ENCODE data around the gene CCDC149. TPM values are rescaled to one million over a fixed set of nuclear protein-coding genes. Genes with fewer than 3 reads are reported as not detected.

The CCDC149 gene
- total and polyA plus RNA-seq, 9 of the 15 experiments (the other 6 are each of a cell fraction or from before 2014, with no cell fraction given), result 0.04 to 0.18 TPM; not detected in 7

DNA sequence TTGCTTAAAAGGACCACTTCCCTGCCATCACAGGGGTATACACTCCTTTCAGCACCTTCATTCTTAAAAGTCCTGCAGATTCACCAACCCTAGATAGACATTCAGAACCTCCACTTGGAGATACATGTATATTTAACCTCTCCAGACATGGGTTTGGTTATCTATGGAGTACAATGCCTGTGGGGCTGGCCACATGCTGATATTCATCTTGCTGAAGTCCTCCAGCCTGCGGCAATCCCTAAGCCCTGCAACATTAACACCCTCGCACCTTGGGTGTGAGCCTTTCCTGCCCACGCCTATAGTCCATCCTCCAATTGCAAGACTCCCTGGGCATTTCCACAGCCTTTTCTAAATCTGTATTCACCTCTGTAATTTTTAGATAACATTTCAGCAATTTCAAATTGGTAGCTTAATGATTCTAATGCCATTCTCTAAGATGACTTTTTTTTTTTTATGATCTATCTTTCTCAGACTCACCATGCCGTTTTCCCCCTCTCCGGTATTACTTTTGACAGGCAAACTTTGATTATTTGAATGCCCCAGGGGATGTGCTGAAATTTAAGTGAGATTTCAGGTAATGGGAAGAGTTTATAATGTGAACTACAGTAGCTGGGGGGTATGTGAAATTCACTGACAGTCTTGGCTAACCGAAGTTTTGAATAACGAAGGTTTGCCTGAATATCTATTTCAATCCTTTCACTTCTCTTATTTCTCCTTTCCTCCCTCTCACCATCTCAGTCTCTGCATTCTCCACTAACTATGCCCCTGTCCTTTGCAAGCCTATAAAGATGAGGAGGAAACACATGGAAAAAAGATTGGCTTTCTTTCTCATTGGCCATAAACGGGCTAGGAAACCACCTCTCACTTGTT is 24.1 kb downstream of the CCDC149 start:
- 1% methylated on average over 8 of the region's 8 CpGs for WGBS (ENCODE audit: insufficient coverage, low coverage, missing lambda C conversion rate)
- no peaks in the 10 kb centered on the region; a peak in 1 of 5 replicates for H3K4me1 ChIP-seq (replicated peaks in 1 of 2; ENCODE audit: control insufficient read depth in 2 of 2, insufficient read depth in 2 of 2, low read length in 2 of 2)
- no peak overlapping the region for H3K4me2 ChIP-seq (ENCODE audit: insufficient read depth, low read length)
- DNase-seq (ENCODE audit: extremely low read depth in 1 of 4, low spot score in 3 of 4) (peak; percentile 16 to 60 (median 35)), FAIRE-seq (no peak), ATAC-seq (peak; percentile 66)
- ChIA-PET CTCF (ENCODE audit: low intra/inter-chr PET ratio) (no interaction called here), POLR2A (interaction anchor here (0.6 kb wide), 1 partner anchor 125 kb away, joined by 3 read pairs; no protein-coding TSS in a partner anchor)
- no peaks in the 10 kb centered on the region for H3K9me3 ChIP-seq (replicated peaks; ENCODE audit: control insufficient read depth, insufficient read depth, low read depth, low read length)
- TF ChIP-seq KLF16 (IDR thresholded peaks at IDR 0.05) (0 out of 2 replicates have a peak, but pooled peaks have one; percentile 44), TAL1 (IDR thresholded peaks at IDR 0.05) (peak; percentile 52; the same call in 1 of the 2 replicates), CBFA2T2 (conservative IDR thresholded peaks at IDR 0.05) (peak; percentile 41), TEAD4 (IDR thresholded peaks at IDR 0.05; ENCODE audit: low read length) (peak; percentile 78), TEAD4 (CRISPR knock-in tag; IDR thresholded peaks at IDR 0.05; ENCODE audit: borderline replicate concordance) (no peak), CBFA2T3 (IDR thresholded peaks at IDR 0.05) (peak; percentile 72), CSDE1 (IDR thresholded peaks at IDR 0.05) (no peak), TCF3 (CRISPR knock-in tag; IDR thresholded peaks at IDR 0.05) (peak; percentile 51)
- TF ChIP-seq, protein P1, sequence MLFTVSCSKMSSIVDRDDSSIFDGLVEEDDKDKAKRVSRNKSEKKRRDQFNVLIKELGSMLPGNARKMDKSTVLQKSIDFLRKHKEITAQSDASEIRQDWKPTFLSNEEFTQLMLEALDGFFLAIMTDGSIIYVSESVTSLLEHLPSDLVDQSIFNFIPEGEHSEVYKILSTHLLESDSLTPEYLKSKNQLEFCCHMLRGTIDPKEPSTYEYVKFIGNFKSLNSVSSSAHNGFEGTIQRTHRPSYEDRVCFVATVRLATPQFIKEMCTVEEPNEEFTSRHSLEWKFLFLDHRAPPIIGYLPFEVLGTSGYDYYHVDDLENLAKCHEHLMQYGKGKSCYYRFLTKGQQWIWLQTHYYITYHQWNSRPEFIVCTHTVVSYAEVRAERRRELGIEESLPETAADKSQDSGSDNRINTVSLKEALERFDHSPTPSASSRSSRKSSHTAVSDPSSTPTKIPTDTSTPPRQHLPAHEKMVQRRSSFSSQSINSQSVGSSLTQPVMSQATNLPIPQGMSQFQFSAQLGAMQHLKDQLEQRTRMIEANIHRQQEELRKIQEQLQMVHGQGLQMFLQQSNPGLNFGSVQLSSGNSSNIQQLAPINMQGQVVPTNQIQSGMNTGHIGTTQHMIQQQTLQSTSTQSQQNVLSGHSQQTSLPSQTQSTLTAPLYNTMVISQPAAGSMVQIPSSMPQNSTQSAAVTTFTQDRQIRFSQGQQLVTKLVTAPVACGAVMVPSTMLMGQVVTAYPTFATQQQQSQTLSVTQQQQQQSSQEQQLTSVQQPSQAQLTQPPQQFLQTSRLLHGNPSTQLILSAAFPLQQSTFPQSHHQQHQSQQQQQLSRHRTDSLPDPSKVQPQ (CRISPR knock-in tag; IDR thresholded peaks at IDR 0.05; ENCODE audit: borderline replicate concordance), result no peak
- H4K20me1 ChIP-seq (replicated peaks; ENCODE audit: control insufficient read depth, insufficient read depth, low read length), result no peaks in the 10 kb centered on the region
- intact Hi-C loops (cut with micrococcal nuclease) (no loop called here), in situ Hi-C loops (cut with MboI) (no loop called here)
- no peaks in the 10 kb centered on the region for H3K36me3 ChIP-seq (ENCODE audit: control insufficient read depth, insufficient read depth, low read length)
- H3K9ac ChIP-seq (ENCODE audit: insufficient read depth in 1 of 2, low read depth in 2 of 2, low read length in 2 of 2), result no peak overlapping the region
- H2AFZ ChIP-seq (ENCODE audit: low read depth, low read length), result no peak overlapping the region
- H3K27me3 ChIP-seq (ENCODE audit: control insufficient read depth in 2 of 2, insufficient read depth in 2 of 2, low read length in 2 of 2), result peaks cover 9% of the 10 kb centered on the region in 2 experiments; a peak in 4 of 5 replicates
- H3K9me1 ChIP-seq (ENCODE audit: control insufficient read depth, insufficient read depth, low read length), result no peaks in the 10 kb centered on the region
- no peaks in the 10 kb centered on the region for H3K79me2 ChIP-seq (ENCODE audit: control insufficient read depth, insufficient read depth, low read length)
- H3K4me3 ChIP-seq, result no peak overlapping the region
- BruUV-seq (replicated peaks), result no TSS peak
- no peak overlapping the region for H3K27ac ChIP-seq (ENCODE audit: extremely low read depth, low read depth, low read length)
